GM19025 (cell line): ENCODE data around the gene IFNA13.
"Not testable (repeated sequence)": the region's sequence is repeated elsewhere in the genome, so short reads cannot be mapped to it uniquely, and the experiment has no call there.

Source experiments
- ATAC-seq: cut with Tn5 transposase; IDR thresholded peaks from one replicate; pipeline ENCODE4 v1.9.1; 2021; ENCODE audit warnings: mild to moderate bottlenecking, low read depth, moderate library complexity; ENCODE audit not compliant: unreplicated experiment

Gene IFNA13

GRCh38 chr9:21367957-21368356 is at the start of gene IFNA13:
TSS of gene IFNA13 (minus strand) at chr9:21368057. CDS start at chr9:21368010, 47 bp downstream.
- ATAC-seq = no peak

DNA sequence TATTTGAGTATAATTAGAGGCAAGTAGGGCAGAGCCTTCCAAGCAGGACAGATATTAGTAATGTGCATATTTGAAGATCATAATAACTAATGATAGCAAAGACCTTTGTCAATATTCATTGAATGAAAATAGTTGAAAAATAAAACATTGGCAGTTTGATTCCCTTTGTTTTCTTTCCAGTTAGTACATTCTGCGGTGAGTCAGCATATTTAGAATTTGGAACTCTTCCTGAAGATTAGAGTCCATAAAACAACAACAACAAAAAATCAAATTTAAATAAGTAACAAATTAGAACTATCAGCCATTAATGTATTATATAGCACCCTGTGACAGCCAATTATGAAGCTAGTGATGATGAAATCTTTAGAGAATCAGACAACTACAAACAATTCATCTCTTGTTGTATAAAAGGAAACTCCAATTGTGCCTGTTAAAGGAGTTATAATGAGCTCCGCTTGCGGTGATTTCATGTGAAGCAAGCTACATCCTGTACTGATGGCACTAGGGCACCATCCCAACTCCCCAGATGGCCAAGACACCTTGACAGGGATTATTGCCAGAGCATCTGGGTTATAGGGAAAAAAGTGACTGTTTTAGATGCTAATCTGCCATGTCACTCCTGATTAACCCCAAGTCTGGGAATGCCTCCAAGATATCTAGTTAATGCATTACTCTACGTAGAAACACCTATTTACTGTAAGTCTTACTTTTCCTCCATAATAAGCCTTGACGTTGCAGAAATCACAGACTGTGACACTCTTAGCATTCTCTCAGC is 47.8 kb upstream of the IFNA13 start:
- ATAC-seq = no peak

GRCh38 chr9:21414220-21414940 is 46.5 kb upstream of the IFNA13 start:
- ATAC-seq = no peak

DNA sequence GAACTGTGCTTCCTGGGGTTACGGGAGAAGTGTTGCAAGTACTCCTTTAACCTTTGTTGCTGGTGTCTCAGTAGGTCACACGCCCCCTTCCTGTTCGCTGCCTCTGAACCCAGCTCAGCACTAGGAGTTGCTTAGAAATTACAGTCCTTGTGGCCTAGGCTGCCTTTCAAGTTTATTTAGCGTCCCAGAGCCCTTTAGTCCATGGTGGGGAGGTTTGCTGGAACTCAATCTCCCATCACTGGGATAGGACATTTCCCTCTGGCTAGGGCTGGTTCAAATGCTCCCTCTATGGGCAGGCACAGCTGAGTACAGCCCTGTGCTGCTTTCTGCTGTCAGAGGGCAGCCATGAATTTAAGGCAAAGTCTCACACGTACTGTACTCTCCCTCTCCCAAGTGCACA is 45.8 kb upstream of the IFNA13 start:
- ATAC-seq = no peak

DNA sequence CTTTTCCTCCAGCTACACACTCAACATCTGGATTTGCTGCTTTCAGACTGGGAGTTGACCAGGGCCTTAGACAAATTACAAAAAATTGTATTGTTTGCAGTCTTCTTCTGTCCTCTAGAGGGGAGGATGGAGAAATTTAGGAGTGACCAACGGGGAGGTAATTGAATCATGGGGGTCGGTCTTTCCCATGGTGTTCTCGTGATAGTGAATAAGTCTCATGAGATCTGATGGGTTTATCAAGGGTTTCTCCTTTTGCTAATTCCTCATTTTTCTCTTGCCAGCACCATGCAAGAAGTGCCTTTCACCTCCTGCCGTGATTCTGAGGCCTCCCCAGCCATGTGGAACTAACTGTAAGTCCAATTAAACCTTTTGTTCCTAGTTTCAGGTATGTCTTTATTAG is 45.3 kb upstream of the IFNA13 start:
- ATAC-seq = no peak

GRCh38 chr9:21412107-21412506 is 44.2 kb upstream of the IFNA13 start:
- no peak for ATAC-seq

GRCh38 chr9:21408817-21409216 is 41.0 kb upstream of the IFNA13 start, which contains the start of gene IFNA8:
TSS of gene IFNA8 (plus strand) at chr9:21409117. CDS start at chr9:21409177, 60 bp downstream.
- ATAC-seq = no peak

DNA sequence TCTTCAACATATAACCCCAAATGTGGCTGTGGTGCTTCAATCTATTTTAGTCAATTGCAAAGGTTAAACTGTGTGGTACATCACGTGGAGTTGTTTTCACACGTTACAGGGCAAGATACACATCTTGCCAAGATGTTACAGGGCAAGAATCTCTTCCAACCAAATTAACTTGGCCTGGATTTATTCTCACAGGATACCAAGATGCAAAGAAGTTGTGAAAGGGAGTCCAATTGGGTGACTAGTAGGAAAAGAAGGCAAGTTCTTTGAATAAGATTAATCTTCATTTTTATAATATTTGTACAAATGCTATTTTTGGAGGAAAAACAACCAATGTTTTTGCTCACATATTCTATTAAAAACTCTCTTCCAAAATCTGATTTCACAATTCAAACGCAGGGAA is 36.3 kb upstream of the IFNA13 start:
- no peak for ATAC-seq

- no peak for ATAC-seq
Observed at GRCh38 chr9:21402386-21403251, 34.8 kb upstream of the IFNA13 start.

- ATAC-seq = no peak
Observed at GRCh38 chr9:21399956-21400355, 32.1 kb upstream of the IFNA13 start.

GRCh38 chr9:21398955-21399489 is 31.2 kb upstream of the IFNA13 start:
- no peak for ATAC-seq

- ATAC-seq = peak; percentile 57
Observed at GRCh38 chr9:21395778-21396717, 28.2 kb upstream of the IFNA13 start.

DNA sequence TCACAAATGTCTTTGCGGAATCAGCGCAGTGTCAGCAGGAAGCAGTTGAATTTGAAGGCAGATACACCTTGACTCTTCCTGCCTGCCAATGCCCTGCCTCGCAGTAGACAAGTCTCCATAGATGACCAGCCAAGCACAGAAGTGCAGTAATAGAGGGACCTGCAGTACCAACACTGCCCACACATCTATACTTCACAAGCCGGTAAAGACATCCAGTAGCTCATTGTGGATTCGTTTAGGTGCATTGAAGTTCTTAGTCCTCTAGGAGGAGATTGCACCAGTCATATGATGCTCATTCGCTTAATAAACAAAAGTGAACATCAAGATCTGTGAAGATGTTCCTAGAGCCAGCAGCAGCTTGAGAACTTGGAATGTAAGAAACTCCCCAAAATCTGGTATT is 24.4 kb upstream of the IFNA13 start:
- ATAC-seq = peak; percentile 70

- no peak for ATAC-seq
Observed at GRCh38 chr9:21385131-21385670, 17.3 kb upstream of the IFNA13 start, which contains the start of gene IFNA2. TSS of gene IFNA2 (minus strand) at chr9:21385398. CDS start at chr9:21385329, 69 bp downstream.

DNA sequence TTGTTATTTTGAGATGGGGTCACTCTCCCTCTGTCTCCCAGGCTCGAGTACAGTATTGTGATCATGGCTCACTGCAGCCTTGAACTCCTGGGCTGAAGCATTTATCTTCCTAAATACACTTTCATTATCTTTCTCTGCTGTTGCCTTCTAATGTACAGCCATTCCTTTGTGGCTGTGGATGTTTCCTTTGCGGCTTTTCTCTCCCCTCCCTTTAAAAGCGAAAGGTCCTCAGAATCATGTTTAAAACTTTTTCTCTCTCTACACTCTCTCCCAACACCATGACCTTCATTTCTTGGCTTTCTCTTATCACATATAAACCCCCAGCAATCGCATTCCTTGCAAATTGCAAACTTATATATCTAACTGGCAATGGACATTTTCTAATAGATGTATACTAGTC is 15.8 kb upstream of the IFNA13 start:
- ATAC-seq = no peak

DNA sequence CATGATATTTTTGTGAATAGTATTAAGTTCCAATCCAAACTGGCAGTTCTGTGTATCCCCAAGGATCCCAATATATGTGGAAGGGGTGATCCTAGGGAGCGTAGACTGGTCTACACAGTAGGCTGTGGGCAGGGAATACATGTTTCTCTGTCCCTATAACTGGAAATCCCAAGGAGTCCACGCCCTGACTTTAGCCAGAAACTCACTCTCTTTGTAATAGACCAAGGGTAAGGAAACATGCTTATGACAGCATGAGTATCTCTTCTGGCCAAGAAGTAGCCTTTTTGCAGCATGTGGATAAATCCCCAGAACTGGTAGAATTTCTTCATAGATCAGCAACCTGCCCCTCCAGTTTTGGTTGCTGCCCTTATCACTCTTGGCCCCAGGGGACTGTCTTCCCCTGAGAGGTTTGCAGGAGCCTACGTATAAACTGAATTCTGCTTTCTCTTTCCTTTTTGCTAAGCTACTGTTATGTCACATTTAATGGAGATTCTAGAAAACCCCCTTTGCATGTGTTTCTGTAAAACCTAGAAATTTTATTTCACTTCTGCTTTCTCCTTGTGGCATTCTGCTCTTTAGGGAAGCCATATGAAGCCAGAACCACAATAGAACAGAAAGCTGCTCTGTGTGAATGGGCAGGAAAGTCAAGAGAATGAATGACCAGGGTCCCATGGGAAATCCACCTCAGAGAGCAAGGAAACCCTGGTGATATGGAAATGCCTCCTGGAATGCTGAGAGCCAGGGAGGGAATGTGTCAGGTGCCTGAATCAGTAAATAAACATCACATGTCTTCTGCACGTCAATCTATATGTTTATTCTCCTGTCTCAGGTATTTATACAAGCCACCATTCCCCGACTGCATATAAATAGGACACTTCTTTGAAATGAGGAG is 13.8 kb upstream of the IFNA13 start:
- peak; percentile 95 for ATAC-seq

- ATAC-seq = not testable (repeated sequence)
Observed at GRCh38 chr9:21371467-21371866, 3.6 kb upstream of the IFNA13 start.

- not testable (repeated sequence) for ATAC-seq
Observed at GRCh38 chr9:21367169-21367568, 688 bp downstream of the IFNA13 start.
